ENCODE results near the gene DYSF. TPM values are rescaled to one million over a fixed set of nuclear protein-coding genes. Genes with fewer than 3 reads are reported as not detected.
A peak's percentile ranks its signal among the peaks of the same experiment; 100 is the strongest.

Gene DYSF
- total RNA-seq, 1 experiment from 2014 or later = 2.2 TPM

DNA sequence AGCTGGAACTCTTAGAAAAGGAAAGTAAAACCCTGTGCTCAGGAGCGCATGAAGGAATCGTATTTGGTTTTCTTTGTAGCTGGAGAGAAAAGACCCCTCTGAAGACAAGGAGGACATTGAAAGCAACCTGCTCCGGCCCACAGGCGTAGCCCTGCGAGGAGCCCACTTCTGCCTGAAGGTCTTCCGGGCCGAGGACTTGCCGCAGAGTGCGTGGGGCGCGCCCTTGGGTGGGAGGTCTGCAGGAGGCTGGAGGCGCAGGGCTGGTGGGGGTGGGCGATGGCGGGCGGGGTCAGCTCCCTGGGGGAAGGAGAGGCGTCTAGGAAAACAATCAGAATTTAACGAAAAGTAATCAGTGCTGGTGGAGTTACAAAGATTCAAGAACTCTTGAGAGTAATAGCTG is 72.8 kb downstream of the DYSF start:
- TF ChIP-seq, protein P1, sequence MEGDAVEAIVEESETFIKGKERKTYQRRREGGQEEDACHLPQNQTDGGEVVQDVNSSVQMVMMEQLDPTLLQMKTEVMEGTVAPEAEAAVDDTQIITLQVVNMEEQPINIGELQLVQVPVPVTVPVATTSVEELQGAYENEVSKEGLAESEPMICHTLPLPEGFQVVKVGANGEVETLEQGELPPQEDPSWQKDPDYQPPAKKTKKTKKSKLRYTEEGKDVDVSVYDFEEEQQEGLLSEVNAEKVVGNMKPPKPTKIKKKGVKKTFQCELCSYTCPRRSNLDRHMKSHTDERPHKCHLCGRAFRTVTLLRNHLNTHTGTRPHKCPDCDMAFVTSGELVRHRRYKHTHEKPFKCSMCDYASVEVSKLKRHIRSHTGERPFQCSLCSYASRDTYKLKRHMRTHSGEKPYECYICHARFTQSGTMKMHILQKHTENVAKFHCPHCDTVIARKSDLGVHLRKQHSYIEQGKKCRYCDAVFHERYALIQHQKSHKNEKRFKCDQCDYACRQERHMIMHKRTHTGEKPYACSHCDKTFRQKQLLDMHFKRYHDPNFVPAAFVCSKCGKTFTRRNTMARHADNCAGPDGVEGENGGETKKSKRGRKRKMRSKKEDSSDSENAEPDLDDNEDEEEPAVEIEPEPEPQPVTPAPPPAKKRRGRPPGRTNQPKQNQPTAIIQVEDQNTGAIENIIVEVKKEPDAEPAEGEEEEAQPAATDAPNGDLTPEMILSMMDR (IDR thresholded peaks at IDR 0.05; ENCODE audit: insufficient read depth in 1 of 2, low read depth in 1 of 2, low read length in 1 of 2, severe bottlenecking in 1 of 2, unreplicated experiment in 1 of 2) = no peak
- H3K27ac Mint-ChIP-seq (ENCODE audit: unreplicated experiment) = no peak overlapping the region
- peaks cover 18% of the 10 kb centered on the region for H3K27me3 Mint-ChIP-seq (ENCODE audit: insufficient read depth, unreplicated experiment)
- Histone ChIP-seq H3K4me3 (ENCODE audit: low read depth, low read length) (no peak overlapping the region), H3K4me1 (no peaks in the 10 kb centered on the region), H3K9me3 (no peaks in the 10 kb centered on the region), H3K36me3 (ENCODE audit: control insufficient read depth, insufficient read depth, low read length) (no peaks in the 10 kb centered on the region; the same call in 1 of the 2 replicates), H3K27me3 (replicated peaks; ENCODE audit: control insufficient read depth, insufficient read depth, low read length) (no peaks in the 10 kb centered on the region)
- POLR2A ChIA-PET = no interaction called here
- no peaks in the 10 kb centered on the region for H3K9me3 Mint-ChIP-seq (ENCODE audit: unreplicated experiment)
- intact Hi-C loops (cut with micrococcal nuclease; ENCODE audit: unreplicated experiment) = no loop called here
- BruUV-seq (replicated peaks) = no TSS peak
- H3K4me1 Mint-ChIP-seq (ENCODE audit: low read depth, unreplicated experiment) = no peaks in the 10 kb centered on the region
- CTCF ChIA-PET = interaction anchor here (1.3 kb wide), 1 partner anchor 16 kb away, joined by 3 read pairs; no protein-coding TSS in a partner anchor
- no peaks in the 10 kb centered on the region for H3K36me3 Mint-ChIP-seq (ENCODE audit: insufficient read depth, unreplicated experiment)
- no peak overlapping the region for H3K4me3 Mint-ChIP-seq (ENCODE audit: unreplicated experiment)
- DNase-seq = no peak

DNA sequence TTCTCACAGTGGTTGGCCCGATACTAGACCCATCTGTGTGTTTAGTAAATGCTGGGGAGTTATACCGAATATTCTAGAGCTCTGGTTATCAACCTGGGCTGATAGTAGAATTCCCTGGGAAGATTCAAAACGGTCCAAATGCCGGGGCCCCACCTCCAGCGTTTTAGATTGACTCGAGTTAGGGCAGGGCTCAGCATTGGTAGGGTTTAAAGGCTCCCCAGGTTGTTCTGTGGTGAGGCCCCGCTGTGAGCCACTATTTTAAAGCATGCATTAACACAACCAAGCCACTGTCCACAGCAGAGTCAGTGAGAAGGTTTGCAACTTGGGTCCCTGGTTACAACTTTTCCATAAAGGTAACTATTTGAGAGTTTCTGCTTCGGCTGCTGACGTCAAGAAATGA is 73.6 kb downstream of the DYSF start:
- CTCF ChIA-PET = interaction anchor here (0.8 kb wide), 1 partner anchor 850 kb away, joined by 4 read pairs; no protein-coding TSS in a partner anchor
- DNase-seq = no peak
- TF ChIP-seq, protein P1 (IDR thresholded peaks at IDR 0.05; ENCODE audit: insufficient read depth in 1 of 2, low read depth in 1 of 2, low read length in 1 of 2, severe bottlenecking in 1 of 2, unreplicated experiment in 1 of 2) = no peak
- H3K4me1 Mint-ChIP-seq (ENCODE audit: low read depth, unreplicated experiment) = no peaks in the 10 kb centered on the region
- H3K4me3 Mint-ChIP-seq (ENCODE audit: unreplicated experiment) = no peak overlapping the region
- Histone ChIP-seq H3K4me1 (no peaks in the 10 kb centered on the region), H3K36me3 (ENCODE audit: control insufficient read depth, insufficient read depth, low read length) (no peaks in the 10 kb centered on the region), H3K4me3 (ENCODE audit: low read depth, low read length) (no peak overlapping the region), H3K27me3 (replicated peaks; ENCODE audit: control insufficient read depth, insufficient read depth, low read length) (no peaks in the 10 kb centered on the region), H3K9me3 (no peaks in the 10 kb centered on the region)
- POLR2A ChIA-PET = no interaction called here
- intact Hi-C loops (cut with micrococcal nuclease; ENCODE audit: unreplicated experiment) = no loop called here
- BruUV-seq (replicated peaks) = no TSS peak
- H3K27ac Mint-ChIP-seq (ENCODE audit: unreplicated experiment) = no peak overlapping the region
- peaks cover 17% of the 10 kb centered on the region for H3K27me3 Mint-ChIP-seq (ENCODE audit: insufficient read depth, unreplicated experiment)
- H3K9me3 Mint-ChIP-seq (ENCODE audit: unreplicated experiment) = no peaks in the 10 kb centered on the region
- no peaks in the 10 kb centered on the region for H3K36me3 Mint-ChIP-seq (ENCODE audit: insufficient read depth, unreplicated experiment)

DNA sequence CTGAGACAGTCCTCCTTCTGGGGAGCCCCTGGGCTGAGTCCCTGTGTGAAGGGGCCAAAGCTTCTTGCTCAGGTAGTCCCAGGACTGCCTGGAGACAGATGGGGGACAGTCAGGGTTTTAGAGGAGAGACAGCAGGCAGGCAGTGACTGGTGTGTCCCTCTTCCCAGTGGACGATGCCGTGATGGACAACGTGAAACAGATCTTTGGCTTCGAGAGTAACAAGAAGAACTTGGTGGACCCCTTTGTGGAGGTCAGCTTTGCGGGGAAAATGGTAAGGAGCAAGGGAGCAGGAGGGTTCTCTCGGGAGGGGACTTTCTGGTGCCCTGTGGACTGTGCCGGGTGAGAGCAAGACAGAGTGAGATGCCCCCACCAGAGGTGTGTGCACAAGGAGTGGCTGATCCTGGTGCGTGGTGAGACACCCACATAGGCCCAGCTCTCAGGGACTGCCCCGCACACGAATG is 74.8 kb downstream of the DYSF start:
- no TSS peak for BruUV-seq (replicated peaks)
- H3K9me3 Mint-ChIP-seq (ENCODE audit: unreplicated experiment) = no peaks in the 10 kb centered on the region
- Histone ChIP-seq H3K4me1 (no peaks in the 10 kb centered on the region), H3K27me3 (replicated peaks; ENCODE audit: control insufficient read depth, insufficient read depth, low read length) (no peaks in the 10 kb centered on the region; the same call in 1 of the 2 replicates), H3K4me3 (ENCODE audit: low read depth, low read length) (no peak overlapping the region), H3K36me3 (ENCODE audit: control insufficient read depth, insufficient read depth, low read length) (no peaks in the 10 kb centered on the region), H3K9me3 (no peaks in the 10 kb centered on the region)
- intact Hi-C loops (cut with micrococcal nuclease; ENCODE audit: unreplicated experiment) = no loop called here
- DNase-seq = no peak
- ChIA-PET POLR2A (no interaction called here), CTCF (no interaction called here)
- peaks cover 17% of the 10 kb centered on the region for H3K27me3 Mint-ChIP-seq (ENCODE audit: insufficient read depth, unreplicated experiment)
- TF ChIP-seq, protein P1 (IDR thresholded peaks at IDR 0.05; ENCODE audit: insufficient read depth in 1 of 2, low read depth in 1 of 2, low read length in 1 of 2, severe bottlenecking in 1 of 2, unreplicated experiment in 1 of 2) = peak in 1 of 2 experiments; percentile 0
- no peak overlapping the region for H3K27ac Mint-ChIP-seq (ENCODE audit: unreplicated experiment)
- H3K36me3 Mint-ChIP-seq (ENCODE audit: insufficient read depth, unreplicated experiment) = no peaks in the 10 kb centered on the region
- no peak overlapping the region for H3K4me3 Mint-ChIP-seq (ENCODE audit: unreplicated experiment)
- H3K4me1 Mint-ChIP-seq (ENCODE audit: low read depth, unreplicated experiment) = no peaks in the 10 kb centered on the region

All from Caco-2 (cell line).